A673 (cell line): ENCODE results near the gene ACSM3. TPM values are rescaled to one million over a fixed set of nuclear protein-coding genes. Genes with fewer than 3 reads are reported as not detected.

ENCODE experiments used
- BruUV-seq: library from RNA; stranded (reverse); fragments of 400-500 nt; replicated peaks from 2 replicates; lab custom pipeline; 2021; lab: Mats Ljungman, UMichigan
- CTCF ChIA-PET: fragments of 300-600 bp; sonication (Branson Sonifier 250); formaldehyde crosslinking; loops from one replicate; lab custom pipeline; 2022; ENCODE audit warnings: antibody characterized with exemption; lab: Charles Lee
- POLR2A ChIA-PET: fragments of 300-600 bp; sonication (Branson Sonifier 250); formaldehyde crosslinking; loops from one replicate; lab custom pipeline; 2022; ENCODE audit warnings: antibody characterized with exemption; ENCODE audit not compliant: low non-redundant PET; lab: Charles Lee
- DNase-seq: peaks from one replicate; pipeline ENCODE4 v3.0.0-alpha.2; 2015; ENCODE audit warnings: low spot score
- H3K27ac ChIP-seq: fragments of 200-600 bp; sonication (generic); 2 replicates; pipeline ENCODE4 v1.5.1; 2016; ENCODE audit warnings: mixed run types, low read depth, mild to moderate bottlenecking, mixed read lengths, antibody characterized with exemption, low read length; ENCODE audit not compliant: poor library complexity, severe bottlenecking
- H3K27me3 ChIP-seq: fragments of 200-600 bp; sonication (generic); replicated peaks from 2 replicates; pipeline ENCODE4 v1.6.1; 2017; ENCODE audit warnings: mixed run types, low read depth, mild to moderate bottlenecking, mixed read lengths, antibody characterized with exemption, low read length; ENCODE audit not compliant: insufficient read depth, poor library complexity
- H3K36me3 ChIP-seq: fragments of 200-600 bp; sonication (generic); 2 replicates; pipeline ENCODE4 v1.6.1; 2016; ENCODE audit warnings: mixed run types, mild to moderate bottlenecking, mixed read lengths, antibody characterized with exemption, low read length; ENCODE audit not compliant: insufficient read depth, poor library complexity, severe bottlenecking
- H3K4me1 ChIP-seq: fragments of 200-600 bp; sonication (generic); 2 replicates; pipeline ENCODE4 v1.6.1; 2017; ENCODE audit warnings: mixed run types, mild to moderate bottlenecking, mixed read lengths, antibody characterized with exemption, low read length; ENCODE audit not compliant: insufficient read depth, poor library complexity, severe bottlenecking
- H3K4me3 ChIP-seq: fragments of 200-600 bp; sonication (generic); 2 replicates; pipeline ENCODE4 v1.5.1; 2016; ENCODE audit warnings: low read depth, mixed run types, mild to moderate bottlenecking, mixed read lengths, low read length; ENCODE audit not compliant: poor library complexity, severe bottlenecking
- H3K9me3 ChIP-seq: fragments of 200-600 bp; sonication (generic); 2 replicates; pipeline ENCODE4 v1.6.1; 2016; ENCODE audit warnings: mixed run types, low read depth, mild to moderate bottlenecking, mixed read lengths, antibody characterized with exemption, low read length; ENCODE audit not compliant: poor library complexity, severe bottlenecking
- EZH2 ChIP-seq: fragments of 200-600 bp; sonication (generic); IDR thresholded peaks from 2 replicates; pipeline ENCODE4 v1.6.1; 2017; ENCODE audit warnings: borderline replicate concordance, low read depth, mild to moderate bottlenecking, mixed read lengths, antibody characterized with exemption, low read length; ENCODE audit not compliant: poor library complexity, severe bottlenecking
- intact Hi-C: fragments of 100-400 bp; cut with micrococcal nuclease; formaldehyde crosslinking; loops from one replicate; pipeline ENCODE4 v1.10.0; 2022; ENCODE audit not compliant: unreplicated experiment
- total RNA-seq: library from RNA; stranded (reverse); gene quantifications from 2 replicates; pipeline ENCODE4 v1.2.3, GENCODE V29; 2021
- TF ChIP-seq, protein P1 (sequence below): fragments of 300-800, 200-600 bp; sonication (generic); conservative IDR thresholded peaks from 2 replicates; pipeline ENCODE4 v1.5.1; 2017; ENCODE audit warnings: low read depth, mild to moderate bottlenecking, antibody characterized with exemption, low read length, moderate library complexity, mixed read lengths

Gene ACSM3
- total RNA-seq, 1 experiment from 2014 or later = not detected

DNA sequence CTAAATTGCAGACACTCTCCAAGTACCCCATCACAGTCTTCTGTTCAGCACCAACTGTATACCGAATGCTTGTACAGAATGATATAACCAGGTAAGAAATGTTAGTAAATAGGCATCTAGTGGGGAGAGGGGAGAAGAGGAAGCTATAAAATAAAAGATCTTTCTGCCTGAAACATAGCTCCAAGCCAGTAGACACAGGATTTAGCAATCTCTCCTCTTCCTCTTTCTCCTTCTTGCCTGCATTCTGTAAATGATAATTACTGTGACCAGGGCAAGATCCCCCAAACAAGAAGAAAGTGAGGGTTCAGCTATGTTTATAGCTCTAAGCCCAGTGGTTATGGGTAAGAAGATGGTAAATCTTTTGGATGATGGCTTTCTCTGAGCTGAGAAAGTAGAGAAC is 17.9 kb downstream of the ACSM3 start:
- BruUV-seq = no TSS peak
- Histone ChIP-seq H3K4me1 (no peaks in the 10 kb centered on the region), H3K27me3 (peaks cover 56% of the 10 kb centered on the region), H3K27ac (no peak overlapping the region), H3K36me3 (no peaks in the 10 kb centered on the region), H3K4me3 (no peak overlapping the region), H3K9me3 (no peaks in the 10 kb centered on the region)
- POLR2A ChIA-PET = no interaction called here
- CTCF ChIA-PET = no interaction called here
- intact Hi-C loops = no loop called here
- no peak for TF ChIP-seq EZH2
- TF ChIP-seq, protein P1, sequence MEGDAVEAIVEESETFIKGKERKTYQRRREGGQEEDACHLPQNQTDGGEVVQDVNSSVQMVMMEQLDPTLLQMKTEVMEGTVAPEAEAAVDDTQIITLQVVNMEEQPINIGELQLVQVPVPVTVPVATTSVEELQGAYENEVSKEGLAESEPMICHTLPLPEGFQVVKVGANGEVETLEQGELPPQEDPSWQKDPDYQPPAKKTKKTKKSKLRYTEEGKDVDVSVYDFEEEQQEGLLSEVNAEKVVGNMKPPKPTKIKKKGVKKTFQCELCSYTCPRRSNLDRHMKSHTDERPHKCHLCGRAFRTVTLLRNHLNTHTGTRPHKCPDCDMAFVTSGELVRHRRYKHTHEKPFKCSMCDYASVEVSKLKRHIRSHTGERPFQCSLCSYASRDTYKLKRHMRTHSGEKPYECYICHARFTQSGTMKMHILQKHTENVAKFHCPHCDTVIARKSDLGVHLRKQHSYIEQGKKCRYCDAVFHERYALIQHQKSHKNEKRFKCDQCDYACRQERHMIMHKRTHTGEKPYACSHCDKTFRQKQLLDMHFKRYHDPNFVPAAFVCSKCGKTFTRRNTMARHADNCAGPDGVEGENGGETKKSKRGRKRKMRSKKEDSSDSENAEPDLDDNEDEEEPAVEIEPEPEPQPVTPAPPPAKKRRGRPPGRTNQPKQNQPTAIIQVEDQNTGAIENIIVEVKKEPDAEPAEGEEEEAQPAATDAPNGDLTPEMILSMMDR = no peak
- DNase-seq = no peak

GRCh38 chr16:20782470-20782869 is 18.7 kb downstream of the ACSM3 start:
- POLR2A ChIA-PET = no interaction called here
- no TSS peak for BruUV-seq
- intact Hi-C loops = no loop called here
- peaks cover 60% of the 10 kb centered on the region for H3K27me3 ChIP-seq
- H3K9me3 ChIP-seq = no peaks in the 10 kb centered on the region
- no peaks in the 10 kb centered on the region for H3K36me3 ChIP-seq
- no peak overlapping the region for H3K4me3 ChIP-seq
- no peak for TF ChIP-seq EZH2
- TF ChIP-seq, protein P1 = no peak
- no peaks in the 10 kb centered on the region for H3K4me1 ChIP-seq
- no peak overlapping the region for H3K27ac ChIP-seq
- DNase-seq = no peak
- CTCF ChIA-PET = no interaction called here

- BruUV-seq = no TSS peak
- no peak for DNase-seq
- peaks cover 72% of the 10 kb centered on the region for H3K27me3 ChIP-seq
- ChIA-PET POLR2A (no interaction called here), CTCF (no interaction called here)
- no peaks in the 10 kb centered on the region for H3K36me3 ChIP-seq
- no peak overlapping the region for H3K4me3 ChIP-seq
- intact Hi-C loops = no loop called here
- H3K4me1 ChIP-seq = peaks cover 7% of the 10 kb centered on the region
- TF ChIP-seq, protein P1 = no peak
- no peaks in the 10 kb centered on the region for H3K9me3 ChIP-seq
- H3K27ac ChIP-seq = no peak overlapping the region
These were observed 20.4 kb downstream of the ACSM3 start for GRCh38 chr16:20784204-20784603.
